Measurements from ENCODE around the gene GNRHR.
"Not testable (repeated sequence)": the region's sequence is repeated elsewhere in the genome, so short reads cannot be mapped to it uniquely, and the experiment has no call there.

Gene GNRHR

DNA sequence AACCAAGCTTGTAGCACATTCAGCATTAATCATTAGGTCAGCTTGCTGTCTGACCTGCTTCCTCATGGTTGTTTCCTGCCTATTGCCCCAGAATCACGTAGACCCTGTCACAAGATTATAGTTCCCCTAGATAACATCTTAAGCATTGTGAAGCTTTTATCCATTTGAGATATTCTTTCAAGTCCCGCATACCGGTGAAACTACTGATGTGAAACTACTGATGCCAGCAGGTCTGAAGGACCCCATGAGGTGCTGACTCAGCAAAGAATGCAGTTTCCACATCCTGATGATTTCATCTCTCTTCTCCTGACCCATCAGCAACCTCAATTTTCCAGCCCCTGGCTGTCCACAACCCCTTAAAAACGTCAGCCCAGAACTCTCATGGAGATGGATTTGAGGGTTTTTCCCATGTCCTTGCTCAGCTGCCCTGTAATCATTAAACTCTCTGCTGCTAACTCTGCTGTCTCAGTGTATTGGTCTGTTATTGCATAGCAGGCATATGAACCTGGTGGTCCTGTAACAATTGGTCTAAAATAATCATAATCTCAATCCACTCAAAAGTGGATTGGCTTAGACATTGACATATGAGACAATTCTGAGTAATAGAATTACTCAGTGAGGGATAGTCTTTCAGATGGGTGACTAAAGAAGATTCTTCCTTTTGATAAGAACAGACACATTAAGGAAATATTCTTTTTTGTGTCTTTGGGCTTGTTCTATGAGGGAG, 26.9 kb downstream of the GNRHR start:
- DNase-seq (no peak), ATAC-seq (peak; percentile 89)

DNA sequence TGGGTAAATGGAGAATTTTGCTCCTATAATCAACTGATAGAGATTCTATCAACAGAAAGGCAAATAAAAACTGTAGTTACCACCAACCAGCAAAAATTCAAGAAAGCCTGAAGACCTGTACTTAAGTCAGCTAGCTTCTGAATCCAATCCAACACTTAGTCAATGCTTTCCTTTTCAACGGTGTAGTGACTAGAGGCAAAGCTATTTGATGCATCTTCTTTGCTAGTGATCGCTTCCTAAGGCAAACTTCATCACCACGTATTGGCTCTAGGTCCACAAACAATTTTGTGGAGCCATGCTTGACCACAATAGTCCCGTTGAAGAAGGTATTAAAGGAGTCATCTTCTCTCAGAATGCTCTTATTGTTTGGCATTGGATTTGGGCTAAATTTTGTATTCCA, 28.2 kb downstream of the GNRHR start:
- DNase-seq (no peak), ATAC-seq (no peak)

DNA sequence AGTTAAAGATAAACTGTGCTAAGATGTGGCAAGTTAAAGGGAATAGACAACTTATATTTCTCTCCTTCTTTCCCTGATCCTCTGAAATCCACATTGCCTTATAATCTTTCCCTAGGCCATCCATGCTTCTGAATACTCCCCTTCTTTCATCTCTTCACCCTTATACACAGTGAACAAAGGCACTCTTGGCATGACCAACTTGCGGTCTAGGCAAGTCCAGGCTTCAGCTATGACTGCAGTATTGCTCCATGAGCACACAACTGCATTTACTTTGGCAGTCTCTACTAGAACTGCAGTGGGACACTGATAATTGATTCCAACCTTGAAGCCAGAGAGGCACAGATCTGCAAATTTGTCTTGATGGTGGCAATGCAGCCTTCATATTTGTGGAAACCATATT, 29.1 kb downstream of the GNRHR start:
- ATAC-seq, result no peak
- no peak for DNase-seq

DNA sequence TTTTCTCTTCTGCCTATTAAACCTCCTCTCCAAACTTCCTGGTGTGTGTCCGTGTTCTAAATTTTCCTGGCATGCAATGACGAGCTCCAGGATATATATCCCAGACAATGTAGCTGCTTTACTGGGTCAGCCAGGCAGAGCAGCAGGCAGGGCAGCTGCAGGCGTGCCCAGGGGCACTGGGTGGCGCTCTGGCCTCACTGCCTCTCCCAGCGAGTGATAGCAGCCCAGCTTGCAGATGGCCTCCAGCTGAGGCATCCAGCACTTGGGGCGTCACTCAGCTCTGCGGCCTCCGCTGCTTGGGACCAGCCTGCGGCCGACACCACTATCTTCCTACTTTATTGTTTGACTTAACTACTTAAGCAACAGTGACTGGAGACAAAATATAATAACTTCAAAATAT, 30.2 kb downstream of the GNRHR start:
- DNase-seq (no peak), ATAC-seq (no peak)

DNA sequence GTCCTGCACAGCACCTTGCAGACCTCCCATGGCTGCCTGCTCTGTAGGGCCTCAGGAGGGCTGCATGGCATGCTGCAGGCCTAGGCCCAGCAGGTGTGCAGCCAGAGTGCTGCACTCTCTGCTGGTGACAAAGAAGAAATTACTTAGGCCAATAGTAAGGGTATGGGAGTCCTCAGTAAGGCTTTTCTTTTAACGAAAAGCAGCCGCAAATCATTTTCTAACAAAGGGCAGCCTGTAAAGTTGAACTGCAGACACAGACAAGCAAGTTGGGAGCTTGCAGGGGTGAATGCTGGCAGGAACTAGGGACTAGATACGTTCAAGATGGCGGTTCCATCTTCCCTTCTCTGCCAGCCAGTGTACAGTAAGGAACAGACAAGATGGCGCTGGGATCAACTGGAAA, 30.8 kb downstream of the GNRHR start:
- ATAC-seq (no peak), DNase-seq (no peak)

DNA sequence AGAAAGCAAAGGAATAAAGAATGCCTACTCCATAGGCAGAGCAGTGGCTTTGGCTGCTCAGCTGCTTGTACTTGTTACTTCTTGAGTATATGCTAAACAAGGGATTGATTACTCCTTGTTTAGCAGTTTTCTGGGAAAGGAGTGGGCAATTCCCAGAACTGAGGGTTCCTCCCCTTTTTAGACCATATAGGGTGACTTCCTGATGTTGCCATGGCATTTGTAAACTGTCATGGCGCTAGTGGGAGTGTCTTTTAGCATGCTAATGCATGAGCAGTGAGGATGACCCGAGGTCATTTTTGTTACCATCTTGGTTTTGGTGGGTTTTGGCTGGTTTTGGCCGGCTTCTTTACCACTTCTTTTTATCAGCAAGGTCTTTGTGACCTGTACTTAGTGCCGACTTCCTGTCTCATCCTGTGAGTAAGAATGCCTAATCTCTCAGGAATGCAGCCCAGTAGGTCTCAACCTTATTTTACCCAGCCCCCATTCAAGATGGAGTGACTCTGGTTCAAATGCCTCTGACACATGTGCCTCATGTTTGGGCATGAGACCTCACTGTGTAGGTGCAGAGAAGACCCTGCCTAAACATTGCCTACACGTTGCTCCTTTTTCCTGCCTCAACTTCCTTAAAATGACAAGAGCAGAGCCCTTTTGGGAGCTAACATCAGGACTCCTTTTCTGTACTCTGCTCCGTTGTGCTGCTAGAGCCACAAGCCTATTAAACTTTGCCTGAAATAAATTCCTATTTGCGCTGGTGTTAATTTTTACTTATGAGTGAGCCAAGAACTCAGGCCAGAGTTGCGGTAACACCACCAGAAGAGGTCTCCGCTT, 32.2 kb downstream of the GNRHR start:
- no peak for ATAC-seq
- DNase-seq, result no peak

DNA sequence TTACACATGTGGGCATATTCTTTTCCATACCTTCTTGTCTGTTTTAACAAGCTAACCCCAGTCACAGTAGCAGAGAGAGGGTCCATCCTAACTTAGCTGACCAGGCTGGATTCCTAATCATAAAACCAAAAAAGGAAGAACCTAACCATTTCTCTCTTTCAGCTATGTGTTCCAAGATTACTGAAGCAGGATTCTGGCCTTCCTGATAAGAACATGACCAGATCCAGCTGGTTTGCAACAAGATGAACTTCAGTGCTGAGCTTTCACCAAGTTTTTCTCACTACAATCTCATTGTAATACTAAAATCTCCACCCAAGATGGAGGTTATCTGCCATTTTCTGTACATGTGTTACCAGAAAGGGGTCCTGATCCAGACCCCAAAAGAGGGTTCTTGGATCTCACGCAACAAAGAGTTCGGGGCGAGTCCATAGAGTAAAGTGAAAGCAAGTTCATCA, 32.8 kb downstream of the GNRHR start:
- no peak for ATAC-seq

DNA sequence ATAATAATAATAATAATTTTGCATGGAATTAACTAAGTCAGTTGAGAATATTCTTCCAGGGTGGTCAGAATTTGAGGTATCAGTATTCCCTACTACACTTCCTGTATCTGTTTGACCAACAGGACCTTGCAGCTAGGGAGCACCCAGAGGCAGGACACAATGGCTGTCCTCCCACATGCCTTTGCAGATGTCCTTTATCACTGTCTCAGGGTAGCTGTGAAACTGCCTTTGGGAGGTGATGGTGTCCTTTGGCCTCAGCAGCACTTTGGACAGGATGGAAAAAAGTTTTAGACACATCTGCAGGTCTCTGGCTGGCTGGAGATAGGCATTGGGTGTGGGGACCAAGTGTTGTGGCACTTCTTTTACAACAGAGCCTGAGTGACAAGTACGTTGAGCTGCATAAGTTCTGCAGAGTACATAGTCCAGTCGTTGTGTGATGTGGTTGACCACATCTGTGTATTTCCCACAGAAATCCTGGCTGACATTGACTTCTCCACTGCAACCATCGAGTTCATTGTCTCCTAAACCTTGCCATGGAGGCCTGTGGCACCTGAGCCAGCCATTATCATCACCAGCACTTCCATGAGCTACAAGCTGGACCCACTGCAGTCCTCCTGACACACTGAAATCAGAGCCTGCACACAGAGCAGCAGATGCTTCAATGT, 34.1 kb downstream of the GNRHR start:
- DNase-seq (no peak), ATAC-seq (no peak)

More for the DNA sequence above, 32.8 kb downstream of the GNRHR start:
- DNase-seq, result no peak

DNA sequence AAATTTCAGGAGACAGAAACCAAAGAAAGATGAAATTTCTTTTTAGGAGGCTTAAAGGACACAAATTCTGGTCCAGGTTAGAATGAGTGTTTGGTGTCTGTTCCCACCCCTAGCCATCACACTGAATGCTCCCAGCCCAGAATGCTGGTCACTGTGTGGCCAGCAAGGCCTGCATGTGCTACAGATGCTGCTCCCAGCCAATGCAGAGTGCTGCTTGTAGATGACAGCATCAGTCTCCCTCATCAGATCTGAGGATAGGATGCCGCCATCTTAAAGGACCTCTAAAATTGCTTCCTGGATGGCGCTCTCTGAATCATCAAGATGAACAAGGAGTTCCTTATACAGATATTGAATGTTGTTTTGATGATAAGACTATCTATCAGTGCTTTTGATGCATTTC, 35.3 kb downstream of the GNRHR start:
- ATAC-seq (no peak), DNase-seq (no peak)

DNA sequence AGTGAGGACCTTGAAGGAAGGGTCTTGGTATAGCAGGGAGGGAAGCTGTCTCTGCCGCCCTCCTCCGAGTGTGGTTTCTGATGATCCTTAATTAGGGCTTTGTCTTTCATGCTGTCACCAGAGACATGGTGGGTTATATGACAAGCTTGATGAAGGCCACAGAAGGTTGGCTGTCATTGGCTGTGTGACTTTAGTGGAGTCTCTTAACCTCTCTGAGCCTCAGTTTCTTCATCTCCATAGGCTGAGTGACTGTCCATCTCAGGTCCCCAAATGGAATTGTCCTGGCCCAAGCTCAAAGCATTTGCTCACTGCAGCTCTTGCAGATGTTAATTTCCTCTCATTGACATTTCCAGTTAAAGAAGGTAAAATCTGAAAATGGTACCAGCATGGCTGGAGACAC, 36.6 kb downstream of the GNRHR start:
- no peak for ATAC-seq

DNA sequence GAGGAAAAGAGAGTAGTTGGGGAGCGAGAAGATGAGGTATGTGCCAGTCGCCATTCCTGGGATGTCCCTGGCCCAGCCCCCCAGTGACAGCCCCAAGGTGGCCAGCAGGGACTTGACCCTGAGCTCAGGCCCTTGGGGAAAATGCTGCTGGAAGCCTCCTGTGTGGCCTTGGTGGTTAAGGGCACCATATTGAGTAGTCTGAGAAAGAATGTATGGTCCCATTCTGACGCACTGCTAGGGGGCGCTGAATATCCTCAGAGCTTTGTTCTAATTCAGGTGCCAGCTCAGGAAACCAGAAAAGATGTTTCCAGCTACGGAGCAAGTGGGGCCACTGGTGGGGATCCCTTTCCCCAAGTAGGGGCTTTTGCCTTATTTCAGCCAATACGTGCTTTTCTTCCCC, 39.2 kb downstream of the GNRHR start:
- no peak for ATAC-seq
- DNase-seq, result no peak

More for the DNA sequence above, 36.6 kb downstream of the GNRHR start:
- no peak for DNase-seq

DNA sequence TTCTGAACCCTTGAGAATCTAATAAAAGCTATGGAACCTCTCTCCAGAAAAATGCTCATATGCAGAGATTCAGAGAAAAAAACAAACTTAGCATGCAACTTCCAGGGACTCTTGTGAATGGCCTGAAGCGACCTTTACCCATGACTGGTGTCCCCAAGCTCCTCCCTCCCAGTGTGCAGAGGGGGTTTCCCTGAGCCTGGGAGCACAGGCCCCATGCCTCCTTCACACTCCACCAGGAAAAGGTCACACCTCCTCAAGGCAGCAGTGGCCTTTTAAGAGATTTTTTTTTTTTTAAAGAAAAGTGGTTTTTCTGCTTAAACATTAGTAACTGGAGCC, 40.0 kb downstream of the GNRHR start:
- DNase-seq, result peak; percentile 72

DNA sequence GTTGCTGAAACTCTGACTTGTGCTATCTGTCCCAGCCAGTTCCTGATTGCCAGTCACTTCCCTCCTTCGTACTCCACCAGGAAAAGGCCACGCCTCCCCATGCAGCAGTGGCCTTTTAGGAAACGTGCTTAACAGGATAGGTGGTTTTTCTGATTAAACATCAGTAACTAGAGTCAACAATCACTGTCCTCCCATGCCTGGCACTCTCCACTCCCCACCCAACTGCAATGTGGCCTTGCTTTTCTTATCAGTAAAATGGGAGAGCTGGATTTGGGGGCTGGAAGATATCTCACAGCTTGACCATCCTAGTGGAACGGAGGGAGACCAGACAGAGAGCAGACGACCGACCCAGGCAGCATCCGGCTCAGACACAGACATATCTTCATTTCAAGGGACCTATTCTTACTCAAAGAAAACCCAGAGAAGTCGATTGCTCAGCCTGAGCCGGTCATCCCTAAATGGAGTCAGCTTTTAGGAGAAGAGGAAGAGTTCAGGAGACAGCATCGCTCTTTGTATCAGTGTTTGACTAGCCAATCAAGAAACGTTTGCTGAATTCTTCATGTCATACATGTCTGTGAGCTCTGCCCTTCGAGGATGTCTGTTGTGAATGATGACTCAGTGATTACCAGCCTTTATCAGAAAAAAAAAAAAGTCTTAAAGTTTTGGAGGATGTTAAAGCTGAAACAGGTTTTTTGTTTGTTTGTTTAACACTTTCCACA, 40.5 kb downstream of the GNRHR start:
- ATAC-seq (peak; percentile 55), DNase-seq (no peak)

More for the DNA sequence above, 40.0 kb downstream of the GNRHR start:
- ATAC-seq, result peak; percentile 99

DNA sequence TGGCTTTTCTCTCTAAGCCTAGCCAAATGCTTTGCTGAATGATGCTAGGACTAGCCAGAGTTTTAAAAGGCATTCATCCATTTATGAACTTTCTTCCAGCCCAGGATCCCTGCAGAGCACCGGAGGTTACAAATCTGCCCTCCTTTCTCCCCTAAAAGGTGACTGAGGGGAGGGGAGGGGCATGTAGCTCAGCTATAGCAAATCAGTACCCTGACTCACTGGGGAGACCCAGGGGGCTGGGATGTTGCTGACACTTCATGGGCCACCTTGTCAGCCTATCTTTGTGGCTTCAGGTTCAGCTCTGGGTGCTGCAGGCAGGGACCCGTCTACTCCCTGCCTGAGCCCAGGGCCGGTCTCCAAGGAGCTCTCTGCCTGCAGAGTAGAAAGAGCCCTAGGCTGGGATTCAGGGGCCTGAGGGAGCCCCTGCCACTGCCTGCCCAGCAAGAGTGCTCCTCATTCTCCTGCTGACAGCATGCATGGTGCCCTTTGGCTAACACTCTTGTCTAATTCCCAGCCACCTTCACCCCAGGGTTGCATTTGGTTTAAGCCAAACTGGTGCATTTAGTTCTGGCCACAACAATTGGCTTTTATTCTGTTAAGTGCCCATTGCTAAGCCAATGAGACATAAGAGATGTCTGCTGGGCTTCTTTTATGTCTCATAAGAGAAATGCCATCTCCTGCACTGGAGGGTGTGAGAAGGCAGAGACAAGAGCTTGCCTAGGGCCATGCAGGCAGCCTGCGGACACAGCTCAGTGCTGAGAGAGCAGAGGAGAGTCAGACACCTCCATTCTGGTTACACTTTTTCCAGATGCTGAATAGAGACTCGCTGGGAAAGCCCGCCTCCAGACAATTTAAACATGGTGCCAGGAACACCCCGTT, 41.3 kb downstream of the GNRHR start:
- DNase-seq (no peak), ATAC-seq (no peak)

DNA sequence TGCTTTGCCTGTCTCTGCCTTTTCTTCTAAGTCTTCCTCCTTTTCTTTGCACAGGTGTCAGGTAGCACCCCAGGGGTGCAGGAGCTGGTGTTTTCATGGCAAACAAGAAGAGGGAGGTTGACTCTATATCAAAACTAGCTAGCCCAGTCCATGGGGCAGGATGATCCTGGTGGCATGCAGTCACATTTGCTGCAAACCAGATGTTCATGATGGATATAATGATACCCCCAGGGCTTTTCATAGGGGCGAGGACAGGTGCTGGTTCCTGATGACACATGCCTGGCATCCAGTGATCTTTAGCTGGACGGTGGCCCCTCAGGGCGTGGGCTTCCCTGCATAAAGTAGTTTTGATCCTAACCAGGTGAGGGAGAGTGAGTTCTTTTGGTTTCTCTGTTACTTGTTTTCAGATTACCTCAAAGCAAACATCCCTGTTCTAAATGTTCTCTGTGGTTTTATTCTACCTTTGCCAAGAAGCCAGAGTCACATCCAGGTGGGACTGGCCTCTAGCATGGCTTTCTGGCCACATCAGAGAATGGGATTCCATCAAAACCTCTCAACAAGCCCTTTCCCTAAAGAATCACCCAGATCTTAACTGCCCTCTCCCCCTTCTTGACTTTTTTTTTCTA, 42.1 kb downstream of the GNRHR start:
- DNase-seq (no peak), ATAC-seq (no peak)

DNA sequence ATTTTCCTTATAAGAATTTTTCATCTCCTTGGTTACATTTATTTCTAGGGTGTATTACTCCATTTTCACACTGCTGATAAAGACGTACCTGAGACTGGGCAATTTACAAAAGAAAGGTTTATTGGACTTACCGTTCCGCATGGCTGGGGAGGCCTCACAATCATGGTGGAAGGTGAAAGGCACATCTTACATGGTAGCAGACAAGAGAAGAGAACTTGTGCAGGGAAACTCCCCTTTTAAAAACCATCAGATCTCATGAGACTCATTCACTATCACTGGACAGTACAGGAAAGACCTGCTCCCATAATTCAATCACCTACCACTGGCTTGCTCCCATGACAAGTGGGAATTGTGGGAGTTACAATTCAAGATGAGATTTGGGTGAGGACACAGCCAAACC, 47.5 kb downstream of the GNRHR start:
- not testable (repeated sequence) for ATAC-seq

DNA sequence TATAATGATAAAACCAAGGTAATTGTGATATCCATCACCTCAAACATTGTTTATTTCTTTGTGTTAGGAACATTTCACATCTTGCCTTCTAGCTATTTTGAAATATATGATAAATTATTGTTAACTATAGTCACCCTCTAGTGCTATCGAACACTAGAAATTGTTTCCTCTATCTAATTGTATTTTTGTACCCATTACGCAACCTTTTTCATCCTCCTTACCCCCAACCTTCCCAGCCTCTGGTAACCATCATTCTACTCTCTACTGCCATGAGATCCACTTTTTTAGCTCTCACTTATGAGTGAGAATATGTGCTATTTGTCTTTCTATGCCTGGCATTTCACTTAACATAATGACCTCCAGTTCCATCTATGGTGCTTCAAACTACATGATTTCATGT, 49.3 kb downstream of the GNRHR start:
- DNase-seq, result no peak
- ATAC-seq, result no peak

More for the DNA sequence above, 47.5 kb downstream of the GNRHR start:
- DNase-seq, result not testable (repeated sequence)

DNA sequence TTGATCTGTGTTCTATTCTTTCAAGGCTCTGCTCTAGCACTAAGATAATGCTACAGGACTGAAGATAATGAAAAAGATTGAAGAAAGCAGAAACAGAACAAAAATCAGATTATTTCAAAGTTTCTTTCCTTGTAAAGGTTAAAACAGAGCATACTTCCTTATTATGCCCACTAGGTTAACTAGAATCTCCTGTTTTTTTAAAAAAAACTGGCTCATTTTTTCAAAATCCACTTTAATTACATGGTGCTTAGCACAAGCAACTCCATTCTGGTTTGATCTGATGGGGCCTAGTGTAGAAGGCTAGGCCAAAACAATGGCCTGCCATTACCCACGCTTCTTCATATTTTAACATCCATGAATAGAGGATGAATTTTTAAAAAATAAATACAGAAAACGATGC, 52.0 kb downstream of the GNRHR start:
- DNase-seq, result no peak
- no peak for ATAC-seq

DNA sequence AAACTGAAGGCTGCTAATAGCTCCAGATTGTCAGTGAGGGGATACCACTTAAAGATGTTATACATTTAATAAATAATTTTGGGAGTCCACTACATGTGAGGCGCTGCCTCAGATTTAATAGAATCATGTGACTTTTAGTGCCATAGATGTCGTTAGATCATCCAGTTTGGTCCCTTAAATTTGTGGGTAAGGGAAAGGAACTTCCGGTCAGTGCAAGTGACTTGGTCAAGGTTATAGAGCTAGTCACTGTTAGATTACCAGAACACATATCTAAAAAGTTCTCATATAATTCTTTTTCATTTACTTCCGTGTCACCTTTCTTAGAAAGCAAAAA, 52.7 kb downstream of the GNRHR start:
- ATAC-seq, result no peak
- no peak for DNase-seq

DNA sequence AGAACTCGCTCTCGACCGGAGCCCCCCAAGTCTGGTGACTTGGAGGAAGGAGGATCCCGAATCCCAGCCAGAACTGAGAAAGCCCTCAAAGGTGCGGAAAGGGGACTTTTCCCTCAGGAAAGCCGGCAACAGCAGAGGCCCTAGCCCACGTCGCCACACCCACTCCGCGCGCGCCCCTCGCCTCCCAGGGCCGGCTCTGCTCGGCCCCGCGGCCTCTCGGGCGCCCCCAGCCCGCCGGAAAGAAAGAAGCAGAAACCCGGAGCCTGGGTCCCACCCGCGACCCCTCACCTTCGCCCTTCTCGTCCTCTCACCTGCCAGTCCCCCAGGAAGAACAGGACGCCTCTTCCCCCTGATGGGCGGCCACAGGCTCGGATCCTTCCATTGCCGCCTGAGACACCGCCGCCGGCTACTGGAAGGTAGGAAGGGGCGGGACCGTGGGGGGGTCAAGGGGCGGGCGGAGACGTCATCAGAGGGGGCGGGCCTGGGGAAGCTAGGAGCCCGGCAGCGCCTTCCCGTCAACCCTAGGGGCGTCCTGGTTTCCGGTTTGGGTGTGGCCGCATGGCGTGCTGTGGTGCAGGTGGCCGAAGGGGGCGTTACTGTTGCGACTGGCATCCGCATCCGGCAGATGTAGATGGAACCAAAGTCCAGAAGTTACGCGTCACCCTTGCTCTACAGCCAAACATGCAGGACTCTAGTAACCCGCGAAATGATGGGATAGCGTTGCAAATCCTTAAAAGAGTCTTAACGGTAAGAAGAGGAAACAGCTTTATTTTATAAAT, 53.3 kb downstream of the GNRHR start, which contains the start of gene UBA6:
TSS of gene UBA6 (minus strand) at position 418 of the 779 bp plus-strand sequence. CDS start at position 382, 36 bp downstream.
- DNase-seq (peak; percentile 97), ATAC-seq (peak; percentile 99)

Measured in stimulated activated naive CD8-positive, alpha-beta T cell treated with anti-CD3 and anti-CD28 coated beads, Interleukin-15, Interleukin-2, amounts not matched to agents 100 U/mL and 50 U/mL, for 24 hours (primary cell).